ENCODE data around the gene LOXL1. TPM values are rescaled to one million over a fixed set of nuclear protein-coding genes. Genes with fewer than 3 reads are reported as not detected.

Gene LOXL1
- total and polyA plus RNA-seq, 2 experiments from 2014 or later, result 44.5 to 136 TPM

GRCh38 chr15:73907035-73907408, 19.2 kb upstream of the LOXL1 start:
- Histone ChIP-seq H3K4me3 (no peak overlapping the region), H3K79me2 (no peaks in the 10 kb centered on the region), H4K20me1 (ENCODE audit: insufficient read depth, poor library complexity, severe bottlenecking) (no peaks in the 10 kb centered on the region), H3K4me2 (no peak overlapping the region), H3K9me3 (ENCODE audit: low read depth) (no peaks in the 10 kb centered on the region), H3K9me2 (replicated peaks; ENCODE audit: insufficient read depth) (no peaks in the 10 kb centered on the region), H3K27me3 (no peaks in the 10 kb centered on the region), H2AFZ (no peak overlapping the region), H3K27ac (no peak overlapping the region), H3K36me3 (replicated peaks; ENCODE audit: insufficient read depth, low read depth) (no peaks in the 10 kb centered on the region), H3K4me1 (ENCODE audit: insufficient read depth) (no peaks in the 10 kb centered on the region)
- TF ChIP-seq EZH2phosphoT487 (IDR thresholded peaks at IDR 0.05; ENCODE audit: low read depth, severe bottlenecking, unreplicated experiment) (no peak), CTCF (IDR thresholded peaks at IDR 0.05; ENCODE audit: poor library complexity) (no peak), EZH2 (IDR thresholded peaks at IDR 0.05; ENCODE audit: borderline replicate concordance) (no peak)
- 86% methylated on average over 2 of the region's 2 CpGs for WGBS (ENCODE audit: low lambda C conversion rate, missing lambda C conversion rate)
- no peak for DNase-seq (ENCODE audit: low spot score)

DNA sequence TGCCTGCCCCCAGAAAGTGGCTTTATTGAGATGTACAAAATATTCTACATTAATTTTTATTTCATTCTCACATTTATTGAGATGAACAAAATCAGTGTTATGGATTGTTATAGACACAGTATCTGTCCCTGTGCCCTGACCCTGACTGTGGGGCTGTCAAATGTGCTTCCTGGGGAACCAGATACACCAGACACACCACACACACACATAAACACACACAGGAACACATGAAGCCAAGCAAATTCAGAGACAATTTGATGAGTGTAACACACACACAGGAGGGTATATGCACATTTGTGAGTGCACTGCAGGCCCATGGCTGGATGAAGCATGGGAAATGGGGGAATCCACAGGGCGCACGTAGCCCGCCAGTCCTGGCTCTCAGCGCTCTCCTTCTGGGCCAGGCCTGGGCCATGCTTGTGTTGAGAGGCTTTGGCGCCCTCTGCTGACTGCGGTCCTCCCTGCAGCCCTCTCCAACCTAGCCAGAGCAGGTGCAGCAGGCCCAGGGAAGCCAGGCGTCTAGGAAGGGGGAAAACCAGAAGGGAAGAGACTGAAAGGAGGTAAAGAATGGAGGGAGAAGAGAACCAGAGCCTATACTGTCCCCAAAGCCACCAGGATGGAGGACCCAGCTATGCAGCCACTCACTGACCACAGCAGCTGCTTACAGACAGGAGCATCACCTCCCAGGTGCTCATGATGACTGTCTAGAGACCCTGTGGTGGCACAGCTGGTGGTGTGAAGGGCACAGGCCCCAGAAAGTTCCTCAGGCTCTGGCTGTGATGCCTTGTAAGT, 18.0 kb upstream of the LOXL1 start:
- H3K4me3 ChIP-seq, result no peak overlapping the region
- no peaks in the 10 kb centered on the region for H3K27me3 ChIP-seq
- H3K4me2 ChIP-seq, result no peak overlapping the region
- DNase-seq (ENCODE audit: low spot score), result peak; percentile 90
- no peaks in the 10 kb centered on the region for H3K9me2 ChIP-seq (replicated peaks; ENCODE audit: insufficient read depth)
- no peak overlapping the region for H3K27ac ChIP-seq
- no peak overlapping the region for H2AFZ ChIP-seq
- TF ChIP-seq EZH2phosphoT487 (IDR thresholded peaks at IDR 0.05; ENCODE audit: low read depth, severe bottlenecking, unreplicated experiment), result no peak
- peak; percentile 90 for TF ChIP-seq CTCF (IDR thresholded peaks at IDR 0.05; ENCODE audit: poor library complexity)
- WGBS (ENCODE audit: low lambda C conversion rate, missing lambda C conversion rate), result 21% methylated on average over 7 of the region's 7 CpGs
- H3K4me1 ChIP-seq (ENCODE audit: insufficient read depth), result no peaks in the 10 kb centered on the region
- no peaks in the 10 kb centered on the region for H3K79me2 ChIP-seq
- H3K9me3 ChIP-seq (ENCODE audit: low read depth), result no peaks in the 10 kb centered on the region
- H3K36me3 ChIP-seq (replicated peaks; ENCODE audit: insufficient read depth, low read depth), result no peaks in the 10 kb centered on the region
- no peaks in the 10 kb centered on the region for H4K20me1 ChIP-seq (ENCODE audit: insufficient read depth, poor library complexity, severe bottlenecking)

GRCh38 chr15:73908822-73909122, 17.5 kb upstream of the LOXL1 start:
- H3K27me3 ChIP-seq, result no peaks in the 10 kb centered on the region
- no peaks in the 10 kb centered on the region for H3K79me2 ChIP-seq
- no peaks in the 10 kb centered on the region for H3K9me2 ChIP-seq (replicated peaks; ENCODE audit: insufficient read depth)
- H3K9me3 ChIP-seq (ENCODE audit: low read depth), result no peaks in the 10 kb centered on the region
- no peak overlapping the region for H3K4me3 ChIP-seq
- H2AFZ ChIP-seq, result no peak overlapping the region
- WGBS (ENCODE audit: low lambda C conversion rate, missing lambda C conversion rate), result 88% methylated on average over 2 of the region's 2 CpGs
- no peak for DNase-seq (ENCODE audit: low spot score)
- H3K27ac ChIP-seq, result no peak overlapping the region
- no peaks in the 10 kb centered on the region for H3K36me3 ChIP-seq (replicated peaks; ENCODE audit: insufficient read depth, low read depth)
- TF ChIP-seq CTCF (IDR thresholded peaks at IDR 0.05; ENCODE audit: poor library complexity) (no peak), EZH2 (IDR thresholded peaks at IDR 0.05; ENCODE audit: borderline replicate concordance) (no peak), EZH2phosphoT487 (IDR thresholded peaks at IDR 0.05; ENCODE audit: low read depth, severe bottlenecking, unreplicated experiment) (no peak)
- H3K4me2 ChIP-seq, result no peak overlapping the region
- H3K4me1 ChIP-seq (ENCODE audit: insufficient read depth), result no peaks in the 10 kb centered on the region
- no peaks in the 10 kb centered on the region for H4K20me1 ChIP-seq (ENCODE audit: insufficient read depth, poor library complexity, severe bottlenecking)

Measured in hepatocyte (in vitro differentiated cells).